Gastrocnemius medialis (tissue), 4 donors: ENCODE data around the gene ZNF57. TPM values are rescaled to one million over a fixed set of nuclear protein-coding genes. Genes with fewer than 3 reads are reported as not detected.

Source experiments
- ATAC-seq, 2 donors: fragments of 150-250 bp; one replicate each; pipeline ENCODE4 v1.9.1; 2016
- DNase-seq, 2 donors: peaks; one replicate each; pipeline ENCODE4 v3.0.0-alpha.2; 2019
- H3K27ac ChIP-seq, 4 donors: fragments of 200-600 bp; sonication (generic); 1 replicate in 1 of 4; 2 replicates in 3 of 4; pipeline ENCODE4 v1.5.1; 2016 to 2018; ENCODE audit warnings: mild to moderate bottlenecking in 2 of 4, moderate library complexity in 1 of 4
- H3K27me3 ChIP-seq, 3 donors: fragments of 200-600 bp; sonication (generic) in 2 of 3; 1 replicate in 1 of 3; 2 replicates in 2 of 3; pipeline versions ENCODE4 v1.5.1 to v1.6.0; 2016 to 2019; ENCODE audit warnings: mild to moderate bottlenecking in 1 of 3, moderate library complexity in 1 of 3
- H3K36me3 ChIP-seq, 2 donors: fragments of 200-600 bp; sonication (generic) in 1 of 2; one replicate each; pipeline ENCODE4 v1.5.1; 2017 to 2018
- H3K4me1 ChIP-seq, 2 donors: fragments of 200-600 bp; sonication (generic) in 1 of 2; one replicate each; pipeline ENCODE4 v1.5.1; 2016 to 2017; ENCODE audit warnings: mild to moderate bottlenecking in 2 of 2
- H3K4me3 ChIP-seq, 4 donors: fragments of 200-600 bp; sonication (generic) in 3 of 4; 1 replicate in 1 of 4; 2 replicates in 3 of 4; pipeline ENCODE4 v1.5.1; 2016 to 2019; ENCODE audit warnings: mild to moderate bottlenecking in 2 of 4
- H3K9me3 ChIP-seq, 3 donors: fragments of 200-600 bp; sonication (generic) in 2 of 3; 1 replicate in 1 of 3; 2 replicates in 2 of 3; pipeline ENCODE4 v1.5.1; 2016 to 2019
- CTCF ChIP-seq, 5 experiments: fragments of 450-650 bp in 3 of 5; fragments of 200-600 bp in 2 of 5; sonication (generic) in 2 of 5; IDR thresholded peaks in 4 of 5; conservative IDR thresholded peaks in 1 of 5; 1 replicate in 4 of 5; 2 replicates in 1 of 5; pipeline ENCODE4 v1.5.1; 2016 to 2019; ENCODE audit warnings: antibody characterized with exemption in 5 of 5, mild to moderate bottlenecking in 3 of 5, moderate library complexity in 3 of 5
- POLR2A ChIP-seq, 2 donors: fragments of 450-650 bp; IDR thresholded peaks; one replicate each; pipeline ENCODE4 v1.6.1; 2017; ENCODE audit warnings: antibody characterized with exemption in 2 of 2, mild to moderate bottlenecking in 2 of 2, moderate library complexity in 2 of 2
- in situ Hi-C, 4 donors: fragments of 200-750 bp; cut with MboI; loops; one replicate each; pipeline versions ENCODE4 v1.15.0 to v1.8.0; 2017; ENCODE audit warnings: low sequenced_read_pairs in 4 of 4
- intact Hi-C: fragments of 100-400 bp; cut with DNase I; formaldehyde crosslinking; loops from one replicate; pipeline ENCODE4 v1.15.1; 2023; ENCODE audit warnings: low total_unique reads
- total RNA-seq, 4 donors: library from RNA; depleted of rRNA; stranded (reverse); fragments of >200 nt; gene quantifications; one replicate each; pipeline versions ENCODE4 v1.1.0 to v1.2.3, GENCODE V29; 2016

The ZNF57 gene
- 1 to 10 TPM in 2 of 4 donors, under 1 TPM in 2; 0.44 to 2.1 (median 0.83) TPM for total RNA-seq

- Histone ChIP-seq H3K36me3 (no peaks in the 10 kb centered on the region), H3K4me1 (peaks cover 8 to 10% of the 10 kb centered on the region in 2 donors), H3K27me3 (no peaks in the 10 kb centered on the region), H3K9me3 (no peaks in the 10 kb centered on the region), H3K27ac (peak within 1 kb of the TSS; percentile 71 to 82 (median 76)), H3K4me3 (peak within 1 kb of the TSS; percentile 71 to 88 (median 84))
- TF ChIP-seq CTCF (IDR thresholded peaks at IDR 0.05 in 4 of 5, conservative IDR thresholded peaks at IDR 0.05 in 1 of 5) (no peak), POLR2A (IDR thresholded peaks at IDR 0.05) (peak; percentile 42 to 52)
- DNase-seq (peak; percentile 99), ATAC-seq (peak; percentile 100)
- intact Hi-C loops (loop anchor here (2.0 kb wide), 2 partner anchors 50 to 54 kb away; no protein-coding TSS in a partner anchor), in situ Hi-C loops (no loop called here)
Measured at GRCh38 chr19:2900296-2901252, at the start of gene ZNF57. Gene ZNF57 (plus strand): TSS chr19:2900928. CDS start chr19:2901046, 118 bp downstream.

GRCh38 chr19:2852598-2852997 lies 48.1 kb upstream of the ZNF57 start:
- in situ Hi-C loops = no loop called here
- peaks cover 0 to 73% (median 26%) of the 10 kb centered on the region in 3 donors for H3K9me3 ChIP-seq

GRCh38 chr19:2853015-2853606 lies 47.6 kb upstream of the ZNF57 start:
- in situ Hi-C loops (no loop called here), intact Hi-C loops (no loop called here)
- Histone ChIP-seq H3K4me1 (no peaks in the 10 kb centered on the region), H3K27me3 (no peaks in the 10 kb centered on the region), H3K36me3 (peaks cover 9 to 57% of the 10 kb centered on the region in 2 donors), H3K9me3 (peaks cover 0 to 74% (median 26%) of the 10 kb centered on the region in 3 donors), H3K27ac (no peak overlapping the region), H3K4me3 (peak overlapping the region in 1 of 4 donors; percentile 20)
- no peak for TF ChIP-seq POLR2A (IDR thresholded peaks at IDR 0.05)
- no peak for TF ChIP-seq CTCF (IDR thresholded peaks at IDR 0.05 in 4 of 5, conservative IDR thresholded peaks at IDR 0.05 in 1 of 5)
- ATAC-seq (no peak), DNase-seq (no peak)

More at GRCh38 chr19:2852598-2852997, 48.1 kb upstream of the ZNF57 start:
- TF ChIP-seq CTCF (IDR thresholded peaks at IDR 0.05 in 4 of 5, conservative IDR thresholded peaks at IDR 0.05 in 1 of 5) = no peak
- no peak for TF ChIP-seq POLR2A (IDR thresholded peaks at IDR 0.05)
- H3K27ac ChIP-seq = no peak overlapping the region
- peaks cover 9 to 57% of the 10 kb centered on the region in 2 donors for H3K36me3 ChIP-seq
- H3K4me3 ChIP-seq = peak overlapping the region in 1 of 4 donors; percentile 20
- intact Hi-C loops = no loop called here
- no peaks in the 10 kb centered on the region for H3K27me3 ChIP-seq
- no peaks in the 10 kb centered on the region for H3K4me1 ChIP-seq
- ATAC-seq = no peak
- DNase-seq = no peak

- H3K4me1 ChIP-seq = no peaks in the 10 kb centered on the region
- H3K27me3 ChIP-seq = no peaks in the 10 kb centered on the region
- H3K9me3 ChIP-seq = peaks cover 0 to 65% (median 26%) of the 10 kb centered on the region in 3 donors
- H3K4me3 ChIP-seq = no peak overlapping the region
- ATAC-seq (no peak), DNase-seq (no peak)
- intact Hi-C loops = no loop called here
- in situ Hi-C loops = no loop called here
- peaks cover 9 to 67% of the 10 kb centered on the region in 2 donors for H3K36me3 ChIP-seq
- TF ChIP-seq CTCF (IDR thresholded peaks at IDR 0.05 in 4 of 5, conservative IDR thresholded peaks at IDR 0.05 in 1 of 5) (no peak), POLR2A (IDR thresholded peaks at IDR 0.05) (no peak)
- no peak overlapping the region for H3K27ac ChIP-seq
Measured at GRCh38 chr19:2854849-2855248, 45.9 kb upstream of the ZNF57 start.
